ENCODE measurements around the gene CLIP2.
"Not testable (repeated sequence)": the region's sequence is repeated elsewhere in the genome, so short reads cannot be mapped to it uniquely, and the experiment has no call there.

CLIP2 gene

DNA sequence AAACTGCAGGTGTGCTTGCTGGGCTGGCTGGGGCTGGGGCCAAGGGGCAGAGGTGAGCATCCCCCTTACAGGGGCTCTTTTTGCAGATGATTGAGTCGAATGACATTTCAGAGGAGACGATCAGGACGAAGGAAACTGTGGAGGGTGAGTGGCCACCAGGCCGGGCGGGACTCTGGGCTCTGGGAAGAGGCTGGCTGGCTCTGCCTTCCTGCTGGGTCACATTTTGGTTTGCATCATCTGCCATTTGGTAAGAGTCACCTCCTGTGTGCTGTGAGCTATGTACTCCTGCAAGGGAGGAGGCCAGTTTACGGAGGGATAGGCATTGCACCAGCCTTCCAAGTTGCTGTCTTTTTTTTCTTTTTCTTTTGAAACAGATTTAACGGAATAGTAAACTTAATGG lies 91.5 kb downstream of the CLIP2 start (continued):
- TF ChIP-seq, protein P1, sequence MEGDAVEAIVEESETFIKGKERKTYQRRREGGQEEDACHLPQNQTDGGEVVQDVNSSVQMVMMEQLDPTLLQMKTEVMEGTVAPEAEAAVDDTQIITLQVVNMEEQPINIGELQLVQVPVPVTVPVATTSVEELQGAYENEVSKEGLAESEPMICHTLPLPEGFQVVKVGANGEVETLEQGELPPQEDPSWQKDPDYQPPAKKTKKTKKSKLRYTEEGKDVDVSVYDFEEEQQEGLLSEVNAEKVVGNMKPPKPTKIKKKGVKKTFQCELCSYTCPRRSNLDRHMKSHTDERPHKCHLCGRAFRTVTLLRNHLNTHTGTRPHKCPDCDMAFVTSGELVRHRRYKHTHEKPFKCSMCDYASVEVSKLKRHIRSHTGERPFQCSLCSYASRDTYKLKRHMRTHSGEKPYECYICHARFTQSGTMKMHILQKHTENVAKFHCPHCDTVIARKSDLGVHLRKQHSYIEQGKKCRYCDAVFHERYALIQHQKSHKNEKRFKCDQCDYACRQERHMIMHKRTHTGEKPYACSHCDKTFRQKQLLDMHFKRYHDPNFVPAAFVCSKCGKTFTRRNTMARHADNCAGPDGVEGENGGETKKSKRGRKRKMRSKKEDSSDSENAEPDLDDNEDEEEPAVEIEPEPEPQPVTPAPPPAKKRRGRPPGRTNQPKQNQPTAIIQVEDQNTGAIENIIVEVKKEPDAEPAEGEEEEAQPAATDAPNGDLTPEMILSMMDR (tag by site-specific recombination; IDR thresholded peaks at IDR 0.05) = no peak
- TF ChIP-seq, protein P2, sequence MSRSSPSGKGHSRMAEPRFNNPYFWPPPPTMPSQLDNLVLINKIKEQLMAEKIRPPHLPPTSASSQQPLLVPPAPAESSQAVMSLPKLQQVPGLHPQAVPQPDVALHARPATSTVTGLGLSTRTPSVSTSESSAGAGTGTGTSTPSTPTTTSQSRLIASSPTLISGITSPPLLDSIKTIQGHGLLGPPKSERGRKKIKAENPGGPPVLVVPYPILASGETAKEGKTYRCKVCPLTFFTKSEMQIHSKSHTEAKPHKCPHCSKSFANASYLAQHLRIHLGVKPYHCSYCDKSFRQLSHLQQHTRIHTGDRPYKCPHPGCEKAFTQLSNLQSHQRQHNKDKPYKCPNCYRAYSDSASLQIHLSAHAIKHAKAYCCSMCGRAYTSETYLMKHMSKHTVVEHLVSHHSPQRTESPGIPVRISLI (tag by site-specific recombination; IDR thresholded peaks at IDR 0.05) = no peak
- TF ChIP-seq ZNF138 (tag by site-specific recombination; IDR thresholded peaks at IDR 0.05; ENCODE audit: borderline replicate concordance) (no peak), SP7 (tag by site-specific recombination; IDR thresholded peaks at IDR 0.05) (no peak), BCL11A (tag by site-specific recombination; IDR thresholded peaks at IDR 0.05; ENCODE audit: low read depth) (no peak), ZNF350 (tag by site-specific recombination; IDR thresholded peaks at IDR 0.05) (no peak)
- TF ChIP-seq, protein P3, sequence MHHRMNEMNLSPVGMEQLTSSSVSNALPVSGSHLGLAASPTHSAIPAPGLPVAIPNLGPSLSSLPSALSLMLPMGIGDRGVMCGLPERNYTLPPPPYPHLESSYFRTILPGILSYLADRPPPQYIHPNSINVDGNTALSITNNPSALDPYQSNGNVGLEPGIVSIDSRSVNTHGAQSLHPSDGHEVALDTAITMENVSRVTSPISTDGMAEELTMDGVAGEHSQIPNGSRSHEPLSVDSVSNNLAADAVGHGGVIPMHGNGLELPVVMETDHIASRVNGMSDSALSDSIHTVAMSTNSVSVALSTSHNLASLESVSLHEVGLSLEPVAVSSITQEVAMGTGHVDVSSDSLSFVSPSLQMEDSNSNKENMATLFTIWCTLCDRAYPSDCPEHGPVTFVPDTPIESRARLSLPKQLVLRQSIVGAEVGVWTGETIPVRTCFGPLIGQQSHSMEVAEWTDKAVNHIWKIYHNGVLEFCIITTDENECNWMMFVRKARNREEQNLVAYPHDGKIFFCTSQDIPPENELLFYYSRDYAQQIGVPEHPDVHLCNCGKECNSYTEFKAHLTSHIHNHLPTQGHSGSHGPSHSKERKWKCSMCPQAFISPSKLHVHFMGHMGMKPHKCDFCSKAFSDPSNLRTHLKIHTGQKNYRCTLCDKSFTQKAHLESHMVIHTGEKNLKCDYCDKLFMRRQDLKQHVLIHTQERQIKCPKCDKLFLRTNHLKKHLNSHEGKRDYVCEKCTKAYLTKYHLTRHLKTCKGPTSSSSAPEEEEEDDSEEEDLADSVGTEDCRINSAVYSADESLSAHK (tag by site-specific recombination; IDR thresholded peaks at IDR 0.05) = no peak
- TF ChIP-seq, protein P4, sequence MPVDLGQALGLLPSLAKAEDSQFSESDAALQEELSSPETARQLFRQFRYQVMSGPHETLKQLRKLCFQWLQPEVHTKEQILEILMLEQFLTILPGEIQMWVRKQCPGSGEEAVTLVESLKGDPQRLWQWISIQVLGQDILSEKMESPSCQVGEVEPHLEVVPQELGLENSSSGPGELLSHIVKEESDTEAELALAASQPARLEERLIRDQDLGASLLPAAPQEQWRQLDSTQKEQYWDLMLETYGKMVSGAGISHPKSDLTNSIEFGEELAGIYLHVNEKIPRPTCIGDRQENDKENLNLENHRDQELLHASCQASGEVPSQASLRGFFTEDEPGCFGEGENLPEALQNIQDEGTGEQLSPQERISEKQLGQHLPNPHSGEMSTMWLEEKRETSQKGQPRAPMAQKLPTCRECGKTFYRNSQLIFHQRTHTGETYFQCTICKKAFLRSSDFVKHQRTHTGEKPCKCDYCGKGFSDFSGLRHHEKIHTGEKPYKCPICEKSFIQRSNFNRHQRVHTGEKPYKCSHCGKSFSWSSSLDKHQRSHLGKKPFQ (tag by site-specific recombination; IDR thresholded peaks at IDR 0.05) = no peak

DNA sequence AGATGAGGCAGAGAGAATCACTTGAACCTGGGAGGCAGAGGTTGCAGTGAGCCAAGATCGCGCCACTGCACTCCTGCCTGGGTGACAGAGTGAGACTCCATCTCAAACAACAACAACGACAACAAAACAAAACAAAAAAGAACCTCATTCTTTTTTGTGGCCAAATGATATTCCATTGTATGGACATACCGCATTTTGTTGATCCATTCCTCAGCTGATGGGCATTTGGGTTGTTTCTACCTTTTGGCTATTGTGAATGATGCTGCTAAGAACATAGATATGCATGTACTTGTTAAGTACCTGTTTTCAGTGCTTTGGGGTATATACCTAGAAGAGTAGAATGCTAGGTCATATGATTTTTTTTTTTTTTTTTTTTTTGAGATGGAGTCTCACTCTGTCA lies 94.9 kb downstream of the CLIP2 start:
- H3K4me3 ChIP-seq (ENCODE audit: low read depth, low read length); CTCF ChIA-PET; H3K27ac ChIP-seq (ENCODE audit: extremely low read depth, low read depth, low read length); POLR2A ChIA-PET; H3K4me1 ChIP-seq (ENCODE audit: control insufficient read depth, insufficient read depth, low read length); H3K36me3 ChIP-seq (ENCODE audit: control insufficient read depth in 2 of 2, insufficient read depth in 1 of 2, low read length in 2 of 2); H3K9me3 ChIP-seq (ENCODE audit: control insufficient read depth, insufficient read depth, low read depth, low read length): not testable (repeated sequence)

DNA sequence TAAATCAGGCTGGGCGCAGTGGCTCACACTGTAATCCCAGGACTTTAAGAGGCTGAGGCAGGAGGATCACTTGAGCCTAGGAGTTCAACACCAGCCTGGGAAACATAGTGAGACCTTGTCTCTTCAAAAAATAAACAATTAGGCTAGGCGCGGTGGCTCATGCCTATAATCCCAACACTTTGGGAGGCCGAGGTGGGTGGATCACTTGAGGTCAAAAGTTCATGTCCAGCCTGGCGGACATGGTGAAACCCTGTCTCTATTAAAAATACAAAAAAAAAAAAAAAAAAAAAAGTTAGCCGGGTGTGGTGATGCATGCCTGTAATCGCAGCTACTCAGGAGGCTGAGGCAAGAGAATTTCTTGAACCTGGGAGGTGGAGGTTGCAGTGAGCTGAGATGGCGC lies 95.6 kb downstream of the CLIP2 start:
- H3K27ac ChIP-seq (ENCODE audit: extremely low read depth, low read depth, low read length); H3K36me3 ChIP-seq (ENCODE audit: control insufficient read depth in 2 of 2, insufficient read depth in 1 of 2, low read length in 2 of 2); H3K9me3 ChIP-seq (ENCODE audit: control insufficient read depth, insufficient read depth, low read depth, low read length); CTCF ChIA-PET; POLR2A ChIA-PET; H3K4me1 ChIP-seq (ENCODE audit: control insufficient read depth, insufficient read depth, low read length); H3K4me3 ChIP-seq (ENCODE audit: low read depth, low read length): not testable (repeated sequence)

DNA sequence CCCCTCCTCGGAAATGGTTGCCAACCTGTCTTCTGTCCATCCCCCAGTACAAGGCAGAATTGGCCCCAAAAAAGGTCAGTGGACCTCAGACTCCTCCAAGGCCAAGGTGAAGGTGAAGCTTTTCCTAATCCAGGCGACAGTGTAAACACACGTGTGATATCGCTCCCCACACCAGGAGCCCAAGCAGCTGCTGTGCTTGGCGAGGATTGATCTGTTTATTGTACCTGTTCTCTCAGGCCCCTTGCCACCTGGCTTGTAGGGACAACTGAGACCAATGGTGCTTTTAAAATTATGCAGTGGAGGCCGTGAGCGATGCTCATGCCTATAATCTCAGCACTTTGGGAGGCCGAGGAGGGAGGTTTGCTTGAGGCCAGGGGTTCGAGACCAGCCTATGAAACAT lies 98.4 kb downstream of the CLIP2 start:
- H3K4me3 ChIP-seq (ENCODE audit: low read depth, low read length) = no peak overlapping the region
- ChIA-PET POLR2A (interaction anchor here (0.6 kb wide), 1 partner anchor 257 kb away, joined by 3 read pairs; no protein-coding TSS in a partner anchor), CTCF (interaction anchor here (0.6 to 8.5 kb wide), 3 partner anchors 13 to 180 kb away, joined by 5 to 58 read pairs (median 35); no protein-coding TSS in a partner anchor)
- no peak overlapping the region for H3K27ac ChIP-seq (ENCODE audit: extremely low read depth, low read depth, low read length)
- no peaks in the 10 kb centered on the region for H3K36me3 ChIP-seq (ENCODE audit: control insufficient read depth in 2 of 2, insufficient read depth in 1 of 2, low read length in 2 of 2)
- TF ChIP-seq HOXD13 (CRISPR knock-in tag; IDR thresholded peaks at IDR 0.05; ENCODE audit: borderline replicate concordance) = no peak
- TF ChIP-seq BCL11B (tag by site-specific recombination; IDR thresholded peaks at IDR 0.05; ENCODE audit: low read depth) = no peak
- TF ChIP-seq, protein P5, sequence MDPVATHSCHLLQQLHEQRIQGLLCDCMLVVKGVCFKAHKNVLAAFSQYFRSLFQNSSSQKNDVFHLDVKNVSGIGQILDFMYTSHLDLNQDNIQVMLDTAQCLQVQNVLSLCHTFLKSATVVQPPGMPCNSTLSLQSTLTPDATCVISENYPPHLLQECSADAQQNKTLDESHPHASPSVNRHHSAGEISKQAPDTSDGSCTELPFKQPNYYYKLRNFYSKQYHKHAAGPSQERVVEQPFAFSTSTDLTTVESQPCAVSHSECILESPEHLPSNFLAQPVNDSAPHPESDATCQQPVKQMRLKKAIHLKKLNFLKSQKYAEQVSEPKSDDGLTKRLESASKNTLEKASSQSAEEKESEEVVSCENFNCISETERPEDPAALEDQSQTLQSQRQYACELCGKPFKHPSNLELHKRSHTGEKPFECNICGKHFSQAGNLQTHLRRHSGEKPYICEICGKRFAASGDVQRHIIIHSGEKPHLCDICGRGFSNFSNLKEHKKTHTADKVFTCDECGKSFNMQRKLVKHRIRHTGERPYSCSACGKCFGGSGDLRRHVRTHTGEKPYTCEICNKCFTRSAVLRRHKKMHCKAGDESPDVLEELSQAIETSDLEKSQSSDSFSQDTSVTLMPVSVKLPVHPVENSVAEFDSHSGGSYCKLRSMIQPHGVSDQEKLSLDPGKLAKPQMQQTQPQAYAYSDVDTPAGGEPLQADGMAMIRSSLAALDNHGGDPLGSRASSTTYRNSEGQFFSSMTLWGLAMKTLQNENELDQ (tag by site-specific recombination; IDR thresholded peaks at IDR 0.05; ENCODE audit: low read depth) = no peak
- no peak for TF ChIP-seq ZNF654 (tag by site-specific recombination; IDR thresholded peaks at IDR 0.05; ENCODE audit: low read depth)
- TF ChIP-seq, protein P6, sequence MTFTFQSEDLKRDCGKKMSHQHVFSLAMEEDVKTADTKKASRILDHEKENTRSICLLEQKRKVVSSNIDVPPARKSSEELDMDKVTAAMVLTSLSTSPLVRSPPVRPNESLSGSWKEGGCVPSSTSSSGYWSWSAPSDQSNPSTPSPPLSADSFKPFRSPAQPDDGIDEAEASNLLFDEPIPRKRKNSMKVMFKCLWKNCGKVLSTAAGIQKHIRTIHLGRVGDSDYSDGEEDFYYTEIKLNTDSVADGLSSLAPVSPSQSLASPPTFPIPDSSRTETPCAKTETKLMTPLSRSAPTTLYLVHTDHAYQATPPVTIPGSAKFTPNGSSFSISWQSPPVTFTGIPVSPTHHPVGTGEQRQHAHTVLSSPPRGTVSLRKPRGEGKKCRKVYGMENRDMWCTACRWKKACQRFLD (tag by site-specific recombination; IDR thresholded peaks at IDR 0.05) = no peak
- TF ChIP-seq KLF9 (tag by site-specific recombination; IDR thresholded peaks at IDR 0.05; ENCODE audit: low read depth) = no peak
- no peak for TF ChIP-seq GLIS1 (tag by site-specific recombination; IDR thresholded peaks at IDR 0.05)
- no peak for TF ChIP-seq ZNF184 (tag by site-specific recombination; IDR thresholded peaks at IDR 0.05)
- no peak for TF ChIP-seq ZNF404 (tag by site-specific recombination; IDR thresholded peaks at IDR 0.05)
- H3K9me3 ChIP-seq (ENCODE audit: control insufficient read depth, insufficient read depth, low read depth, low read length) = no peaks in the 10 kb centered on the region
- H3K4me1 ChIP-seq (ENCODE audit: control insufficient read depth, insufficient read depth, low read length) = no peaks in the 10 kb centered on the region

Measured in HEK293 (cell line).